Muscle layer of duodenum (tissue), 2 donors: ENCODE measurements around the gene PDP2.
A peak's percentile ranks its signal among the peaks of the same experiment; 100 is the strongest.

Source experiments
- H3K27ac ChIP-seq: one replicate; pipeline ENCODE4 v1.7.0; 2013; ENCODE audit warnings: mild to moderate bottlenecking, low read length
- H3K27me3 ChIP-seq: one replicate; pipeline ENCODE4 v1.7.0; 2013; ENCODE audit warnings: low read depth, mild to moderate bottlenecking, control low read depth, low read length
- H3K36me3 ChIP-seq, 2 donors: one replicate each; pipeline ENCODE4 v1.7.0; 2013; ENCODE audit warnings: low read length in 2 of 2, control low read depth in 1 of 2, mild to moderate bottlenecking in 1 of 2; ENCODE audit not compliant: insufficient read depth in 2 of 2, control insufficient read depth in 1 of 2
- H3K4me1 ChIP-seq, 2 donors: one replicate each; pipeline ENCODE4 v1.7.0; 2013; ENCODE audit warnings: low read length in 2 of 2, mild to moderate bottlenecking in 2 of 2, control low read depth in 1 of 2, moderate library complexity in 1 of 2; ENCODE audit not compliant: insufficient read depth in 2 of 2, control insufficient read depth in 1 of 2
- H3K4me3 ChIP-seq, 2 donors: one replicate each; pipeline ENCODE4 v1.7.0; 2013; ENCODE audit warnings: low read length in 2 of 2, low read depth in 1 of 2, mild to moderate bottlenecking in 1 of 2
- H3K9me3 ChIP-seq, 2 donors: one replicate each; pipeline ENCODE4 v1.7.0; 2013; ENCODE audit warnings: low read length in 2 of 2, control low read depth in 1 of 2, mild to moderate bottlenecking in 1 of 2; ENCODE audit not compliant: control insufficient read depth in 1 of 2
- donor health status: healthy.

The PDP2 gene

GRCh38 chr16:66872943-66873684, 7.2 kb upstream of the PDP2 start:
- peaks cover 0 to 5% of the 10 kb centered on the region in 2 donors for H3K4me1 ChIP-seq
- peak overlapping the region; percentile 15 to 55 for H3K4me3 ChIP-seq
- peak overlapping the region; percentile 31 for H3K27ac ChIP-seq

DNA sequence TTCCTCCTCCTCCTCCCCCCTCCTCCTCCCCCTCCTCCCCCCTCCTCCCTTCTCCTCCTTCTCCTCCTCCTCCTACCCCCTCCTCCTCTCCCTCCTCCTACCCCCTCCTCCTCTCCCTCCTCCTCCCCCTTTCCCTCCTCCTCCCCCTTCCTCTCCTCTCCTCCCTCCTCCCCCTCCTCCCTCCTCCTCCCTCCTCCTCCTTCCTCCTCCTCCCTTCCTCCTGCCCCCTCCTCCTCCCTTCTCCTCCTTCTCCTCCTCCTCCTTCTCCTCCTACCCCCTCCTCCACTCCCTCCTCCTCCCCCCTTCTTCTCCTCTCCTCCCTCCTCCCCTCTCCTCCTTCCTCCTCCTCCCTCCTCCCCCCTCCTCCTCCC, 6.6 kb upstream of the PDP2 start:
- Histone ChIP-seq H3K27me3 (no peaks in the 10 kb centered on the region), H3K36me3 (no peaks in the 10 kb centered on the region), H3K4me3 (no peak overlapping the region), H3K4me1 (peaks cover 0 to 5% of the 10 kb centered on the region in 2 donors), H3K9me3 (no peaks in the 10 kb centered on the region), H3K27ac (no peak overlapping the region)

More at GRCh38 chr16:66872943-66873684, 7.2 kb upstream of the PDP2 start:
- Histone ChIP-seq H3K9me3 (no peaks in the 10 kb centered on the region), H3K36me3 (no peaks in the 10 kb centered on the region), H3K27me3 (no peaks in the 10 kb centered on the region)

DNA sequence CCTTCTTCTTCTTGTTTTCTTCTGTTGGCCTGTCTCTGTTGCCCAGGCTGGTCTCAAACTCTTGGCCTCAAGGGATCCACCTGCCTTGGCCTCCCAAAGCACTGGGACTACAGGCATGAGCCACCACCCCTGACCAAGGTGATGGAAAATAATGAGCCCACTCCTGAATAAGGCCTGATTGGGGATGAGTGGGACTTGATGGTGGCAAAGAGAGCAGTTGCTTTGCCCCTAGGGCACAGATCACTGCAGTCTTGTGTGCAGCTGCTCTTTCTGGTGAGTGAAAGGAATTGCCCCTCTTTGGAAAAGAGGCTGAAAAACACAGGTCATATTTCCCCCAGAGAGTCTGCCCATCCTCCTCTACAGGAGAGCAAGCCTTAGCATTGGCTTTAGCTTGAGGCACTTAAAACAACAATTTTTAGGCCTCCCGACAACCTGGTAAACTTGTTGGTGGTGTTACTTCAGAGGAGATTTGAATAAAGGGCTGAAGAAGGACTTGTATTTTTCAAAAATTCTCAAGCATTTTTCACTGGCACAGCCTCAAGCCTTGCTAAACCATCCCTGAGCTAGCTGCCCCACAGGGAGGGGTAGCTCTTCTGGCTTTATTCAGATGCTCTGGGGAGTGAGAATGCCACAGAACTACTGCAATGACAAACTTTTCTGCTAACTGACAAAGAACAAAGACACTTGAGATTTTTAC, 6.1 kb upstream of the PDP2 start:
- Histone ChIP-seq H3K4me1 (peaks cover 0 to 5% of the 10 kb centered on the region in 2 donors), H3K4me3 (no peak overlapping the region), H3K27ac (no peak overlapping the region), H3K36me3 (no peaks in the 10 kb centered on the region), H3K9me3 (no peaks in the 10 kb centered on the region), H3K27me3 (no peaks in the 10 kb centered on the region)

DNA sequence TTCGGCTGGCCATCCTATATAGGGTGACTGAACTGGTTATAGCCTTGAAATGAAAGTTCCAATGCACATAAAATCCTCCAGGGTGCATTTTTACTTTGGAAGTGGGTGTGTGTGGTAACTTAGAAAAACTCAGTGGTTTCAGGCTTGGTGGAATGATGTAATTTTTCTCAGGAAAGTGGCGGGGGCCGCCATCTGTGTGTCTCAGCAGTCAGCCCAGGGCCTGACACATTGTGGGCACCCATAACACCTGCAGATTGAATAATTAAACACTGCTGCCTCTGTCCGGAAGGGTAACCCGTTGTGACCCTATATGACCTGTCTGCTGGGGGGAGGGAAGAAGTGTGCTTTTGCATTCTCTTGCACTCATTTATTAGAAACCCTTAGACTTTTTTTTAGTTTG, 2.2 kb upstream of the PDP2 start:
- no peaks in the 10 kb centered on the region for H3K9me3 ChIP-seq
- no peak overlapping the region for H3K4me3 ChIP-seq
- H3K27ac ChIP-seq, result no peak overlapping the region
- H3K27me3 ChIP-seq, result no peaks in the 10 kb centered on the region
- H3K4me1 ChIP-seq, result peaks cover 0 to 4% of the 10 kb centered on the region in 2 donors
- no peaks in the 10 kb centered on the region for H3K36me3 ChIP-seq

- no peak overlapping the region for H3K27ac ChIP-seq
- peaks cover 0 to 16% of the 10 kb centered on the region in 2 donors for H3K36me3 ChIP-seq
- H3K4me3 ChIP-seq, result peak overlapping the region; percentile 70 to 86
- peaks cover 0 to 4% of the 10 kb centered on the region in 2 donors for H3K4me1 ChIP-seq
- H3K9me3 ChIP-seq, result no peaks in the 10 kb centered on the region
- H3K27me3 ChIP-seq, result no peaks in the 10 kb centered on the region
These were observed 701 bp downstream of the PDP2 start for GRCh38 chr16:66881014-66881417.

- no peaks in the 10 kb centered on the region for H3K9me3 ChIP-seq
- H3K36me3 ChIP-seq, result peaks cover 0 to 16% of the 10 kb centered on the region in 2 donors
- peaks cover 0 to 4% of the 10 kb centered on the region in 2 donors for H3K4me1 ChIP-seq
- H3K4me3 ChIP-seq, result no peak overlapping the region
- H3K27ac ChIP-seq, result no peak overlapping the region
- H3K27me3 ChIP-seq, result no peaks in the 10 kb centered on the region
These were observed 1.2 kb downstream of the PDP2 start for GRCh38 chr16:66881560-66881959.

DNA sequence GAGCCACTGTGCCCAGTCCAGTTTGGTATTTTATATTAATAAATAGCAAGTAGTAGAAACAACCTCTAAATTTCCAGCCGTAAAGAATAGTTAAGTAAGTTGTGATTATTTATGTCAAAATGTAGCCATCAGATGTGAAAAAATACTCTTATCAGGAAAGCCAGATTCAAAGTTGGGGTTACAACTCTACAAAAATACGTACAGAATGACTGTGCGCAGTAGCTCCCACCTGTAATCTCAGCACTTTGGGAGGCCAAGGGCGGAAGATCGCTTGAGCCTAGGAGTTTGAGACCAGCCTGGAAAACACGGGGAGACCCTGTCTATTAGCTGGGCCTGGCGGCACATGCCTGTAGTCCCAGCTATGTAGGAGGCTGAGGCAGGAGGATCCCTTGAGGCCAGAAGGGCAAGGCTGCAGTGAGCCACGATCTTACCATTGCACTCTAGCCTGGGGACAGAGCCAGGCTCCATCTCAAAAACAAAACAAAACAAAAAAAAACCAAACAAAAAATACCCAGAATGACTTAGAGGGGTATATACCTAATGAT, 1.7 kb downstream of the PDP2 start:
- H3K4me3 ChIP-seq, result no peak overlapping the region
- no peaks in the 10 kb centered on the region for H3K9me3 ChIP-seq
- H3K27me3 ChIP-seq, result no peaks in the 10 kb centered on the region
- H3K36me3 ChIP-seq, result peaks cover 0 to 16% of the 10 kb centered on the region in 2 donors
- H3K27ac ChIP-seq, result no peak overlapping the region
- peaks cover 0 to 4% of the 10 kb centered on the region in 2 donors for H3K4me1 ChIP-seq

- H3K27ac ChIP-seq, result no peak overlapping the region
- no peak overlapping the region for H3K4me3 ChIP-seq
- H3K27me3 ChIP-seq, result no peaks in the 10 kb centered on the region
These were observed 2.4 kb downstream of the PDP2 start for GRCh38 chr16:66882702-66883101.

GRCh38 chr16:66885491-66885890, 5.2 kb downstream of the PDP2 start:
- Histone ChIP-seq H3K27ac (no peak overlapping the region), H3K4me3 (no peak overlapping the region), H3K9me3 (no peaks in the 10 kb centered on the region), H3K36me3 (peaks cover 0 to 16% of the 10 kb centered on the region in 2 donors), H3K27me3 (no peaks in the 10 kb centered on the region), H3K4me1 (peaks cover 0 to 4% of the 10 kb centered on the region in 2 donors)

More at GRCh38 chr16:66882702-66883101, 2.4 kb downstream of the PDP2 start:
- no peaks in the 10 kb centered on the region for H3K9me3 ChIP-seq
- peaks cover 0 to 16% of the 10 kb centered on the region in 2 donors for H3K36me3 ChIP-seq
- peaks cover 0 to 4% of the 10 kb centered on the region in 2 donors for H3K4me1 ChIP-seq

GRCh38 chr16:66886321-66886720, 6.0 kb downstream of the PDP2 start:
- H3K9me3 ChIP-seq, result no peaks in the 10 kb centered on the region
- H3K27ac ChIP-seq, result no peak overlapping the region
- H3K4me3 ChIP-seq, result no peak overlapping the region
- peaks cover 0 to 17% of the 10 kb centered on the region in 2 donors for H3K36me3 ChIP-seq
- H3K27me3 ChIP-seq, result no peaks in the 10 kb centered on the region
- no peaks in the 10 kb centered on the region for H3K4me1 ChIP-seq

- H3K27ac ChIP-seq, result no peak overlapping the region
- H3K4me3 ChIP-seq, result no peak overlapping the region
- no peaks in the 10 kb centered on the region for H3K4me1 ChIP-seq
- peaks cover 0 to 19% of the 10 kb centered on the region in 2 donors for H3K36me3 ChIP-seq
- H3K9me3 ChIP-seq, result no peaks in the 10 kb centered on the region
- H3K27me3 ChIP-seq, result no peaks in the 10 kb centered on the region
These were observed 6.6 kb downstream of the PDP2 start for GRCh38 chr16:66886914-66887313.
